Mammary epithelial cell (primary cell): ENCODE measurements around the gene RNMT.

Experiments used
- EZH2 ChIP-seq: IDR thresholded peaks from 2 replicates; pipeline ENCODE4 v1.6.1; 2012; ENCODE audit warnings: low read length, inconsistent platforms, borderline replicate concordance
- TF ChIP-seq, protein P1 (sequence below), 2 donors: IDR thresholded peaks in 1 of 2; conservative IDR thresholded peaks in 1 of 2; 2 replicates each; pipeline ENCODE4 v1.5.1; 2011 to 2012; ENCODE audit warnings: inconsistent platforms in 2 of 2, low read length in 2 of 2, mild to moderate bottlenecking in 2 of 2, control low read depth in 1 of 2, low read depth in 1 of 2; ENCODE audit not compliant: insufficient read depth in 1 of 2; ENCODE audit errors: extremely low read depth in 1 of 2

DNA sequence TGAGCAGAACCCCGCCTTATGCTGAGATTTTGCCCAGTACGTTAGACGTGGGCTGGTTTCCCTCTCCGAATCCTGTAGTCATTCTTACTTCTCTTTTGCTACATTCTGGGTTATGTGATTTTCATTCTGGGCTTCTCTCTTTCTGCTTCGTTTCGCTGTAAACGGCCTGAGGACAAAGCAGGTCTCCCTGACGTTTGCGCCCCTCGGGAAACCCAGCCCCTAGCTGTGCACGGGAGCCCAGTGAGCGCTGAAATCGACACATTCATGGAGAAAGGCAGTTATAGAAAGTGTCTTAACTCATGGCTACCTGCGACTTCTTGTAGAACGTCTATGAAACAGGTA is 74.8 kb downstream of the RNMT start:
- TF ChIP-seq, protein P1, sequence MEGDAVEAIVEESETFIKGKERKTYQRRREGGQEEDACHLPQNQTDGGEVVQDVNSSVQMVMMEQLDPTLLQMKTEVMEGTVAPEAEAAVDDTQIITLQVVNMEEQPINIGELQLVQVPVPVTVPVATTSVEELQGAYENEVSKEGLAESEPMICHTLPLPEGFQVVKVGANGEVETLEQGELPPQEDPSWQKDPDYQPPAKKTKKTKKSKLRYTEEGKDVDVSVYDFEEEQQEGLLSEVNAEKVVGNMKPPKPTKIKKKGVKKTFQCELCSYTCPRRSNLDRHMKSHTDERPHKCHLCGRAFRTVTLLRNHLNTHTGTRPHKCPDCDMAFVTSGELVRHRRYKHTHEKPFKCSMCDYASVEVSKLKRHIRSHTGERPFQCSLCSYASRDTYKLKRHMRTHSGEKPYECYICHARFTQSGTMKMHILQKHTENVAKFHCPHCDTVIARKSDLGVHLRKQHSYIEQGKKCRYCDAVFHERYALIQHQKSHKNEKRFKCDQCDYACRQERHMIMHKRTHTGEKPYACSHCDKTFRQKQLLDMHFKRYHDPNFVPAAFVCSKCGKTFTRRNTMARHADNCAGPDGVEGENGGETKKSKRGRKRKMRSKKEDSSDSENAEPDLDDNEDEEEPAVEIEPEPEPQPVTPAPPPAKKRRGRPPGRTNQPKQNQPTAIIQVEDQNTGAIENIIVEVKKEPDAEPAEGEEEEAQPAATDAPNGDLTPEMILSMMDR (conservative IDR thresholded peaks at IDR 0.05 in 1 of 2, IDR thresholded peaks at IDR 0.05 in 1 of 2; ENCODE audit: extremely low read depth in 1 of 2, insufficient read depth in 1 of 2, low read depth in 1 of 2, low read length in 2 of 2), result no peak
- TF ChIP-seq EZH2, result no peak
